IPS-20b (cell line): ENCODE data around the gene PAXIP1.
A peak's percentile ranks its signal among the peaks of the same experiment; 100 is the strongest.

Source experiments
- H3K27ac ChIP-seq: one replicate; pipeline ENCODE4 v1.5.1; 2013; ENCODE audit warnings: low read length
- H3K27me3 ChIP-seq: 2 replicates; pipeline ENCODE4 v1.6.1; 2013; ENCODE audit warnings: mild to moderate bottlenecking, low read length, inconsistent platforms; ENCODE audit not compliant: insufficient read depth
- H3K36me3 ChIP-seq: 2 replicates; pipeline ENCODE4 v1.6.1; 2013; ENCODE audit warnings: low read depth, mild to moderate bottlenecking, inconsistent platforms, low read length, moderate library complexity; ENCODE audit not compliant: insufficient read depth
- H3K4me1 ChIP-seq: 2 replicates; pipeline ENCODE4 v1.6.1; 2013; ENCODE audit warnings: mild to moderate bottlenecking, control low read depth, inconsistent platforms, low read length, moderate library complexity; ENCODE audit not compliant: insufficient read depth
- H3K4me3 ChIP-seq: 2 replicates; pipeline ENCODE4 v1.5.1; 2013; ENCODE audit warnings: mild to moderate bottlenecking, low read length, inconsistent platforms
- H3K9ac ChIP-seq: 2 replicates; pipeline ENCODE4 v1.6.1; 2013; ENCODE audit warnings: low read depth, mild to moderate bottlenecking, inconsistent platforms, low read length, moderate library complexity
- H3K9me3 ChIP-seq: 2 replicates; pipeline ENCODE4 v1.6.1; 2013; ENCODE audit warnings: mild to moderate bottlenecking, low read depth, low read length, inconsistent platforms; ENCODE audit not compliant: insufficient read depth

Gene PAXIP1

DNA sequence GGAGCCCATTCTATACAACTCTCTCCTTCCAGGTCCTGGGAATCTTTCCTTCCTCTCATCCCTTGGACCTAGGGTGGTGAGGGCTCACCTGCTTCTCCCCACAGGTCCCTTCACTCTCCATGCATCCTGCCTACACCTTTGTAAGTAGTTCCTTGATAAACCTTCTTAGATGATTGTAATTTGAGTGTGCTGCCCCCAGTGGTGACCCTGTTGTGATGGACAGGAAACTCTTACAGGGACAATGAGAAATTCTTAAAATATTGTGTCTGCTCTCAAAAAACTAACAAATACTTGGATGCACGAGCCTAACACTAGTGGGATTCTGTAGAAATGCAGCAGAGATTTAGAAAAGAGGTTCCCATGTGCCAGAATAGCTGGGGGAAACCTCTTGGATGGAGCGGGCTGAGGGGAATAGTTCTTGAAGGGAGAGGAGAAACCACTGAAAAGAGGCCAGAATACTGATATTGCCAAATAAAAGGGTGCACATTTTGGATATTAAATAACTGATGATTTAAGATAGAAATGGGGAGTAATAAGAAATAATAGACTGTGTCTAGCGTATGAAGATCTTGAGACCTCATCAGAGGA, 6.7 kb upstream of the PAXIP1 start:
- Histone ChIP-seq H3K9ac (no peak overlapping the region), H3K27ac (no peak overlapping the region), H3K9me3 (no peaks in the 10 kb centered on the region), H3K4me1 (no peaks in the 10 kb centered on the region), H3K36me3 (no peaks in the 10 kb centered on the region), H3K4me3 (no peak overlapping the region), H3K27me3 (no peaks in the 10 kb centered on the region)

DNA sequence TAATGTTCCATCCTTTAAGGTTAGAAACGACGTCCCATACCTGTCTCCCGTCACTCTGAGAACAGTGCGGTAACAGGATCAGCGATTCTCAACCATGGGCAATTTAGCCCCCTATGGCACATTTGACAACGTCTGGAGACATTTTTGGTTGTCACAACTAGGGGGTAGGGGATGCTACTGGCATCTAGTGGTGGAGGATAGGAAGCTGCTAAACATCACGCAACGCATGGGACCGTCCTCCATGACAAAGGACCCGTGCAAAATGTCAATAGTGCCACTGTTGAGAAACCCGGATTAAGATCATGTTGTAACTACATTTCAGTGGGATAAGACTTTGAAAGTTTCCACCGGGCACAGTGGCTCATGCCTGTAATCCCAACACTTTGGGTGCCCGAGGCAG, 5.0 kb upstream of the PAXIP1 start:
- Histone ChIP-seq H3K36me3 (no peaks in the 10 kb centered on the region), H3K4me3 (no peak overlapping the region), H3K27ac (no peak overlapping the region), H3K9me3 (no peaks in the 10 kb centered on the region), H3K27me3 (no peaks in the 10 kb centered on the region), H3K9ac (no peak overlapping the region), H3K4me1 (no peaks in the 10 kb centered on the region)

DNA sequence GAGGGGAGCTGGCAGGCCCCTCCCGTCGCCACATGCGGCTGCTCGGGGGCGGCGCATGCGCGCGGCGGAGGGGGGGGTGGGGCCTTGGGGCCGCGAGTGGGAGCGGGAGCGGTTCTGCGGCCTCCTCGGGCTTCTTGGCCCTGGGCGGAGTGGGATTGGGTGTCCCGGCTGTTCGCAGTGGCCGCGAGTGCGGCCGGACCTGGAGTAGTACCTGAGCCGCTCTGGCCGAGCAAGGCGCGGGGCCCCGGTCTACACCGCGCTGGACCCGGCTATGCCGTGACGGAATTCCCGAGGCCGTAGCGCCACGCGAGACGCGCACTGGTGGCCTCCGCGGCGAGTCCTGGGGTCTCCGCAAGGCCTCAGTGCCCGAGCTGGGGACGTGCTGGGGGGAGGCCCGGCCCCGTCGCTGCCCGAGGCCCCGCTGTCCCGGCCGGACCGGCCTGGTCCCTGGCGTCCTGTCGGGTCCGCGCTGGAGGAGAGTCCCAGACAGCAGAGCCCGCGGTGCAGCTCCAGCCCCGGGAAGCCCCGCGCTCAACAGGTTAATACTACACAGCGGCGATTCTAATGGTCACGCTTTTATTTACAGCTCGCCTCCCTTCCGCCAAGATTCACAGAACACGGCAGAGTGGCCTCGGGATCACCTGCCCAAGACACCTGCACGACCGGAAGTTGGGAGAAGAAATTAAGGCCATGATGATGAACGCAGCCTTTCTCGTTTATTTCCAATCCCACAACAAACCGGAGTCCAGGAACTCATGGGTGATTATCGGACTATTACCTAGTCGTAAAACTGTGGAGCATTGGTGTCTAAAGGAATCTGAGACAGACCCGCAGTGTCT, 671 bp upstream of the PAXIP1 start:
- H3K9me3 ChIP-seq = no peaks in the 10 kb centered on the region
- H3K36me3 ChIP-seq = peaks cover 5% of the 10 kb centered on the region; the same call in 1 of the 2 replicates
- peak overlapping the region; percentile 80 for H3K4me3 ChIP-seq
- H3K27me3 ChIP-seq = no peaks in the 10 kb centered on the region
- peaks cover 4% of the 10 kb centered on the region; the same call in 1 of the 2 replicates for H3K4me1 ChIP-seq
- H3K9ac ChIP-seq = peak overlapping the region; percentile 92
- peak overlapping the region; percentile 87 for H3K27ac ChIP-seq

DNA sequence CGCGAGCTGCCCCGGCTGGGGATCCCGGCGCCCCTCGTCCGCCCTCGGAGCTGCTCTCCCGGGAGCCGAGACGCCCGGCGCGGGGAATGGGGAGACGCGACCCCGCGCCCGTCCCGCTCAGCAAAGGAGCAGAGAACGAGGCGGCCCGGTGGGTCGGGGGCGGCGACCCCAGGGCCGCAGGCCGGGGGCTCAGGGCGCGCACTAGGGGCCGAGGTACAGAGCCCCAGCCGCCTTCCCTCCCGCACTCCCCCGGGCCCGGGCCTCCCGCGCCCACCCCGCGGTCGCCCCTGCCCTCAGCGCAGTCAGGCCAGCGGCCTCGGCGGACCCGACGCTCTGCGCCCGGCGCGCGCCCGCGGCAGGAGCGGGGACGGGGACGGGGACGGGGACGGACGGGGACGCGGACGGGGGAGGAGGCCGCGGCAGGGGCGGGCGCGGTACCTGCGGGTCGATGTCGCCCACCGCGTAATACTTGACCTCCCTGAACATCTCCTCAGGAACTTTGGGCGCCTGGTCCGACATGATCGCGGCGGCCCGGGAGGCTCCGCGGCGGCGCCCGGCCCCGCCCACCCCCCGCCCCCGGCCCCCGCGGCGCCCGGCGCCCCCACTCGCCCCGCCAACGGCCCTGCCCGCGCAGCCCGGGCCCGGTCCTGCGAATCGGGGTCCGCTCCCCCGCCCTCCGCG, 373 bp downstream of the PAXIP1 start:
- H3K4me1 ChIP-seq = peaks cover 8% of the 10 kb centered on the region; the same call in 1 of the 2 replicates
- peak overlapping the region; percentile 87; the same call in 1 of the 2 replicates for H3K9ac ChIP-seq
- peak overlapping the region; percentile 85; the same call in 1 of the 2 replicates for H3K4me3 ChIP-seq
- H3K27ac ChIP-seq = no peak overlapping the region
- H3K36me3 ChIP-seq = peaks cover 14% of the 10 kb centered on the region; the same call in 1 of the 2 replicates
- no peaks in the 10 kb centered on the region for H3K27me3 ChIP-seq
- no peaks in the 10 kb centered on the region for H3K9me3 ChIP-seq

DNA sequence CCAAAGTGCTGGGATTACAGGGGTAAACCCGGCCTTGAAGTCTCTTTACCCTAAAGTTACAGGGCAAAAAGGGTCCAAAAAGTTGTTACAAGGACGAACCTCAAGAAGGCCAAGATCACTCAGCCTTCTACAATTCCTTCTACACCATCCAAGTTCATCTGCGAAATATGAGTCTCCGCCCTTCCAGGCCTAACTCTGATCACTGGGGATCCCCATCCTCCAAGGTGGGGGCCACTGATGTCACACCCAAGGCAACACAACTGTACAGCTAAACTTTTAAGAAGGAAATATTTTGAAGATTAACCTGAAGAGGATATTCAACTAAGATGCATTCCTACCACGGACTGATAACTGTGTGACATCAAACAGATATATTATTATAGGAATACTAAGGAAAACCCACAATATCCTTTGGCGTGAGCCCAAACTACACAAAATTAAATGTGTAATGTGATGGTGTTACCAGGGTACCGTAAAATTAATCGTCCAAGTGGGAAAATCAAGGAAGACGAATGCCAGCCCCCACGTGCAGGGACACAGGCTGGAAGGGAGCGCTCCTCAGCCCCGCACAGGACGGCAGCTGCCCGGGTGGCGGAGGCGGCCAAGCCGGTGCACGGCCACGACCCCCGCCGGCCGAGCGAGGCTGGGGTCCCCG, 1.0 kb downstream of the PAXIP1 start:
- Histone ChIP-seq H3K4me3 (peak overlapping the region; percentile 85), H3K9me3 (no peaks in the 10 kb centered on the region), H3K27me3 (no peaks in the 10 kb centered on the region), H3K36me3 (peaks cover 20% of the 10 kb centered on the region; the same call in 1 of the 2 replicates), H3K9ac (peak overlapping the region; percentile 87), H3K27ac (no peak overlapping the region), H3K4me1 (peaks cover 14% of the 10 kb centered on the region; the same call in 1 of the 2 replicates)

DNA sequence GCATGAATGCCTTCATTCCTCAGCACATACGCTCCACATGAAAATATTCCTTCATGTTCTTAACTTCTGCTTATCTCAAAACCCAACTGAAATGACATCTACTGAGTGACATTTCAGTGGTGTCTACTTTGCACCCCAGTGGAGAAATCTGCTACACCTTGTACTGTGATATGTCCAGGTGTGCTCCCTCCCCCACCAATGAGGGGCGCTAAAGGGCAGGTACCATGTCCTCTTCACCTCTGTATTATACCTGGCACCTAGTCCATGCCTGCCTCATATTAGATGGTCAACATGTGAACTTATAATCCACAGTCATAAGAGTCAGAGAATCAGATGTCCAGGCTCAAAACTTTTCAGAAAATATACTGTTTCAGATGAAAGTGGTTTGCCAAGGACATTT, 2.1 kb downstream of the PAXIP1 start:
- no peak overlapping the region for H3K9ac ChIP-seq
- H3K36me3 ChIP-seq = peaks cover 29% of the 10 kb centered on the region
- H3K4me1 ChIP-seq = peaks cover 25% of the 10 kb centered on the region; the same call in 1 of the 2 replicates
- H3K9me3 ChIP-seq = no peaks in the 10 kb centered on the region
- H3K27me3 ChIP-seq = no peaks in the 10 kb centered on the region
- no peak overlapping the region for H3K4me3 ChIP-seq
- no peak overlapping the region for H3K27ac ChIP-seq

DNA sequence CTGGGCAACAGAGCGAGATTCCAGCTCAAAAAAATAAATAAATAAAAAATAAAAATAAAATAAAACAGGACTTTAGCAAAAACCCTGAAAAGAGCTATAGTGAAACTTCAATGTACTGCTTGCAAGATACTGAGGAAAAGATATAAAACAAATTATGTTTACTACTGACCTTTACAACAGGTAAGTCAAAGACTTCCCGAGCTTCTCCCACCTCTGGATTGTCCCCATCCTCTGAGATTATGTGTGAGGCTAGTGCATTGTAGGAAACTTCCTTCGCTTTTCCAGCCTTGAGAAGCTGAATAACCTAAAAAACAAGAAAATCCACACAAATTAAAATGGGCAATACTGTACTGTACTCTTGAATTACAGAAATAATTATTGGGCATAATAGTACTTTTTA, 4.4 kb downstream of the PAXIP1 start:
- Histone ChIP-seq H3K27ac (no peak overlapping the region), H3K4me3 (no peak overlapping the region), H3K4me1 (peaks cover 25% of the 10 kb centered on the region; the same call in 1 of the 2 replicates), H3K36me3 (peaks cover 46% of the 10 kb centered on the region), H3K27me3 (no peaks in the 10 kb centered on the region), H3K9me3 (no peaks in the 10 kb centered on the region), H3K9ac (no peak overlapping the region)

DNA sequence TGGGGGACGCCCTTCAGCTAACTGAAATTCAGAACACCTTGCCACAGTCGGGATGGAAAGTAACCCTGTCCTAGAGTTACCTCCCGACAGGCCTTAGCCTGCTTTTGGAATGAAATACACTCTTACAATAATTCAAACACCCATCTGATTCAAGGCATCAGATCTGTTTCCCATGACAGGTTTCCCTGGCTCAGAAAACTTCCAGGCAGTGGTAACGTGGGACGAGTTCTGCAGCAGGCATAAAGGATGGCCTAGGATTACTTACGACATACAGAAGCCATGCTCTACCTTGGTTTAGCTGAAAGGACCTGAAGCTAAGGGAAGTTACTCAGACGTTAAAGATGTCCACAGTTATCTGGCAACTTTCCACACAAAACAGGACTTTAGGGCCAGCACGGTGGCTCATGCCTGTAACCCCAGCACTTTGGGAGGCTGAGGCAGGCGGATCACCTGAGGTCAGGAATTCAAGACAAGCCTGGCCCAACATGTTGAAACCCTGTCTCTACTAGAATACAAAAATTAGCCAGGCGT, 5.0 kb downstream of the PAXIP1 start:
- Histone ChIP-seq H3K4me1 (peaks cover 25% of the 10 kb centered on the region; the same call in 1 of the 2 replicates), H3K9me3 (no peaks in the 10 kb centered on the region), H3K36me3 (peaks cover 52% of the 10 kb centered on the region), H3K4me3 (no peak overlapping the region), H3K9ac (peak overlapping the region; percentile 37; the same call in 1 of the 2 replicates), H3K27ac (no peak overlapping the region), H3K27me3 (no peaks in the 10 kb centered on the region)

DNA sequence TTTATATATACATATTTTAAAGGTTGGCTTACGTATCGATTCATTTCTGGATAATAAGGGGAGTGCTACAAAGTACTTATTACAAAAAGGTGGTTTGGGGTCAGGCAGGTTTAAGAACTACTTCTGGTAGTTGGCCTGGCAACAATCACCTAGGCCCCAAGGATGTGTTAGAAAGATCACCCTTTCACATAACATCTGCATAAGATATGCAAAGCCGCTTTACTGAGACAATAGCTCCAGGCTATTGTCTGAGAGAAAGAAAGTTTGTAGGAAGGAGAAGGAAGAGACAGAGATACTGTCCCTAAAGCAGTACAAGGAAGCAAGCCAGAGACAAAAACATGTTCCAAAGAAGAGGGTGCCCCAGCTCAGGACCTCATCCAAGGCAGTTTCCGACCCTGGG, 6.2 kb downstream of the PAXIP1 start:
- Histone ChIP-seq H3K9ac (peak overlapping the region; percentile 71; the same call in 1 of the 2 replicates), H3K4me3 (peak overlapping the region; percentile 53), H3K9me3 (no peaks in the 10 kb centered on the region), H3K4me1 (peaks cover 23% of the 10 kb centered on the region; the same call in 1 of the 2 replicates), H3K36me3 (peaks cover 60% of the 10 kb centered on the region), H3K27ac (peak overlapping the region; percentile 34), H3K27me3 (no peaks in the 10 kb centered on the region)

DNA sequence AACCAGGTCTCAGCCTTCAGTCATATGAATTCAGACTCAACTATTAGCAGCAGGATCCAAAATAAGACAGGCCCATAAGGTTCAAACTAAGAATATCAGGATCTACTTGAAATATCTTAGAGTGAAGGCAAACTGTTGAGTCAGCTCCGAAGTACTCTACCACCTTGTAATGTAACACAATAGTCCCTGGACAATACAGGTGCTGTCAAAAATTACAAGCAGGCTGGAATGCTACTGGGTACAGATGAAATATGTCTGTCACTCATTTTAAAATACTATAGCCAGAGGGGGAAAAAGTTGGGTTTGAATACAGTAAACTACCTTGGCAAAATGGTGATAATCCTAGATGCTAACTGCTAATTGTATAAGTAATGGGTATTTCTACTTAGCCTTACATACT, 6.8 kb downstream of the PAXIP1 start:
- Histone ChIP-seq H3K9ac (no peak overlapping the region; the same call in 1 of the 2 replicates), H3K27me3 (no peaks in the 10 kb centered on the region), H3K36me3 (peaks cover 67% of the 10 kb centered on the region), H3K4me3 (no peak overlapping the region), H3K27ac (peak overlapping the region; percentile 22), H3K9me3 (no peaks in the 10 kb centered on the region), H3K4me1 (peaks cover 21% of the 10 kb centered on the region; the same call in 1 of the 2 replicates)

DNA sequence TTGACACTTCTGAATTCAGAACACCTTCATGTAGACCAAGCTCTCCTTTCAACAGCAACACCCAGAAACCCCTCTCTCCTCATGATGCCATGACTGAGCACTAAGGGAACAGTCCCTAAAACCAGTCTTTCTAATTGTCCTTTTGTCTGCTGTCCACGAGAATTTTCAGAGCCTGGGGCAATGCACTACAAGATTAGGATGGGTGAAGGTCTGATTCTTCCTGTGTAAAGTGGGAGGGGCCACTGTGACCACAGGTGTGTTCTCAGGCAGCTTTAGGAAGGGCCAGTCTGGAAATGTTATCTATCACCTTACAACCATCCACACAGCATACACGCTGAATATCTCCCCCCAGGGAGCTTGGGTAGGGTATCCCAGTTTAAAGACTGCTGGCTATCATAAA, 7.9 kb downstream of the PAXIP1 start:
- H3K4me1 ChIP-seq = peaks cover 21% of the 10 kb centered on the region; the same call in 1 of the 2 replicates
- H3K36me3 ChIP-seq = peaks cover 75% of the 10 kb centered on the region
- no peak overlapping the region for H3K27ac ChIP-seq
- H3K4me3 ChIP-seq = no peak overlapping the region
- no peaks in the 10 kb centered on the region for H3K9me3 ChIP-seq
- no peak overlapping the region for H3K9ac ChIP-seq
- no peaks in the 10 kb centered on the region for H3K27me3 ChIP-seq
